HG03354 (cell line): Measurements from ENCODE around the gene TAF4B.
A peak's percentile ranks its signal among the peaks of the same experiment; 100 is the strongest.
"Not testable (repeated sequence)": the region's sequence is repeated elsewhere in the genome, so short reads cannot be mapped to it uniquely, and the experiment has no call there.

ENCODE experiments used
- ATAC-seq: cut with Tn5 transposase; IDR thresholded peaks from one replicate; pipeline ENCODE4 v1.9.1; 2021; ENCODE audit warnings: mild to moderate bottlenecking; ENCODE audit not compliant: unreplicated experiment, poor library complexity, severe bottlenecking

TAF4B gene

GRCh38 chr18:26417190-26417589 is 190.9 kb downstream of the TAF4B start:
- no peak for ATAC-seq

GRCh38 chr18:26418225-26418624 is 192.0 kb downstream of the TAF4B start:
- ATAC-seq = no peak

- no peak for ATAC-seq
These were observed 193.5 kb downstream of the TAF4B start for GRCh38 chr18:26419746-26420145.

GRCh38 chr18:26421503-26421902 is 195.3 kb downstream of the TAF4B start:
- no peak for ATAC-seq

GRCh38 chr18:26421931-26422330 is 195.7 kb downstream of the TAF4B start:
- ATAC-seq = no peak

- ATAC-seq = peak; percentile 72
These were observed 196.4 kb downstream of the TAF4B start for GRCh38 chr18:26422472-26423162.

- no peak for ATAC-seq
These were observed 198.3 kb downstream of the TAF4B start for GRCh38 chr18:26424428-26425147.

GRCh38 chr18:26425148-26425531 is 198.9 kb downstream of the TAF4B start:
- ATAC-seq = no peak

- ATAC-seq = no peak
These were observed 203.4 kb downstream of the TAF4B start for GRCh38 chr18:26429535-26430226.

- ATAC-seq = no peak
These were observed 206.6 kb downstream of the TAF4B start for GRCh38 chr18:26432651-26433424.

- ATAC-seq = no peak
These were observed 208.6 kb downstream of the TAF4B start for GRCh38 chr18:26434887-26435286.

- ATAC-seq = no peak
These were observed 209.3 kb downstream of the TAF4B start for GRCh38 chr18:26435415-26436095.

- no peak for ATAC-seq
These were observed 210.2 kb downstream of the TAF4B start for GRCh38 chr18:26436176-26437051.

- ATAC-seq = not testable (repeated sequence)
These were observed 211.4 kb downstream of the TAF4B start for GRCh38 chr18:26437634-26438033.

- ATAC-seq = peak; percentile 99
These were observed 212.7 kb downstream of the TAF4B start for GRCh38 chr18:26438980-26439379.

- no peak for ATAC-seq
These were observed 213.3 kb downstream of the TAF4B start for GRCh38 chr18:26439537-26439936.

- ATAC-seq = no peak
These were observed 214.4 kb downstream of the TAF4B start for GRCh38 chr18:26440644-26441043.
